GM10248 (cell line): ENCODE measurements around the gene HPX.
A peak's percentile ranks its signal among the peaks of the same experiment; 100 is the strongest.

ENCODE experiments used
- CTCF ChIA-PET: fragments of 300-600 bp; sonication (Branson Sonifier 250); formaldehyde crosslinking; extraction: SDS; loops from one replicate; lab custom pipeline; 2021; ENCODE audit warnings: antibody characterized with exemption; lab: Yijun Ruan, JAX
- POLR2A ChIA-PET: fragments of 350-650 bp; sonication (Branson Sonifier 250); formaldehyde crosslinking; extraction: SDS; loops from one replicate; lab custom pipeline; 2020; ENCODE audit warnings: antibody characterized with exemption; lab: Yijun Ruan, JAX
- DNase-seq: peaks from one replicate; pipeline ENCODE4 v3.0.0; 2012; ENCODE audit errors: extremely low spot score
- CTCF ChIP-seq: IDR thresholded peaks from 2 replicates; pipeline ENCODE4 v1.5.1; 2012; ENCODE audit warnings: mild to moderate bottlenecking, low read depth; ENCODE audit errors: extremely low read depth, missing control alignments, control extremely low read depth

The HPX gene

GRCh38 chr11:6406370-6406769 is 34.4 kb downstream of the HPX start:
- ChIA-PET CTCF (interaction anchor here (0.8 to 1.7 kb wide), 7 partner anchors 11 to 69 kb away, joined by 3 to 8 read pairs (median 3); partner anchors contain the start of gene APBB1), POLR2A (interaction anchor here (0.6 kb wide), 1 partner anchor 10 kb away, joined by 4 read pairs; no protein-coding TSS in a partner anchor)
- no peak for DNase-seq
- TF ChIP-seq CTCF = no peak

- no peak for DNase-seq
- ChIA-PET POLR2A (no interaction called here), CTCF (interaction anchor here (0.6 to 1.7 kb wide), 5 partner anchors 13 to 70 kb away, joined by 3 to 8 read pairs (median 3); partner anchors contain the start of gene APBB1)
- TF ChIP-seq CTCF = no peak
Observed at GRCh38 chr11:6405846-6406245, 34.9 kb downstream of the HPX start.

- CTCF ChIA-PET = interaction anchor here (0.6 to 1.2 kb wide), 3 partner anchors 38 to 45 kb away, joined by 3 read pairs; no protein-coding TSS in a partner anchor
- TF ChIP-seq CTCF = no peak
- POLR2A ChIA-PET = no interaction called here
- DNase-seq = no peak
Observed at GRCh38 chr11:6405052-6405667, 35.6 kb downstream of the HPX start.

GRCh38 chr11:6404342-6405051 is 36.3 kb downstream of the HPX start:
- TF ChIP-seq CTCF = no peak
- DNase-seq = no peak
- CTCF ChIA-PET = interaction anchor here (1.2 to 8.2 kb wide), 4 partner anchors 14 to 39 kb away, joined by 3 to 59 read pairs (median 8); partner anchors contain the start of gene SMPD1
- POLR2A ChIA-PET = no interaction called here

- no peak for DNase-seq
- ChIA-PET CTCF (interaction anchor here (0.7 to 8.2 kb wide), 11 partner anchors 11 to 64 kb away, joined by 3 to 63 read pairs (median 6); partner anchors contain the start of genes APBB1, HPX and SMPD1), POLR2A (no interaction called here)
- no peak for TF ChIP-seq CTCF
Observed at GRCh38 chr11:6403539-6403938, 37.2 kb downstream of the HPX start.

- ChIA-PET POLR2A (interaction anchor here (0.5 to 1.0 kb wide), 2 partner anchors 17 to 1584 kb away, joined by 5 to 12 read pairs; partner anchors contain the start of gene APBB1), CTCF (interaction anchor here (0.7 to 8.2 kb wide), 14 partner anchors 9 to 129 kb away, joined by 3 to 63 read pairs (median 6); partner anchors contain the start of genes APBB1, HPX and SMPD1)
- peak; percentile 77 for DNase-seq
- TF ChIP-seq CTCF = no peak
Observed at GRCh38 chr11:6402561-6402981, 38.2 kb downstream of the HPX start.
